Stimulated activated CD4-positive, alpha-beta T cell treated with anti-CD3 and anti-CD28 coated beads, Interleukin-4, amount 100 ng/mL, for 24 hours (primary cell): Measurements from ENCODE around the gene GOLM1.
"Not testable (repeated sequence)": the region's sequence is repeated elsewhere in the genome, so short reads cannot be mapped to it uniquely, and the experiment has no call there.

ENCODE experiments used
- DNase-seq: peaks from one replicate; pipeline ENCODE4 v3.0.0-alpha.2; 2020

The GOLM1 gene, protein sequence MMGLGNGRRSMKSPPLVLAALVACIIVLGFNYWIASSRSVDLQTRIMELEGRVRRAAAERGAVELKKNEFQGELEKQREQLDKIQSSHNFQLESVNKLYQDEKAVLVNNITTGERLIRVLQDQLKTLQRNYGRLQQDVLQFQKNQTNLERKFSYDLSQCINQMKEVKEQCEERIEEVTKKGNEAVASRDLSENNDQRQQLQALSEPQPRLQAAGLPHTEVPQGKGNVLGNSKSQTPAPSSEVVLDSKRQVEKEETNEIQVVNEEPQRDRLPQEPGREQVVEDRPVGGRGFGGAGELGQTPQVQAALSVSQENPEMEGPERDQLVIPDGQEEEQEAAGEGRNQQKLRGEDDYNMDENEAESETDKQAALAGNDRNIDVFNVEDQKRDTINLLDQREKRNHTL

GRCh38 chr9:86098824-86099700 is at the start of gene GOLM1:
TSS of gene GOLM1 (minus strand) at chr9:86099558. CDS start at chr9:86079320, 20,238 bp downstream.
- peak; percentile 11 for DNase-seq

DNA sequence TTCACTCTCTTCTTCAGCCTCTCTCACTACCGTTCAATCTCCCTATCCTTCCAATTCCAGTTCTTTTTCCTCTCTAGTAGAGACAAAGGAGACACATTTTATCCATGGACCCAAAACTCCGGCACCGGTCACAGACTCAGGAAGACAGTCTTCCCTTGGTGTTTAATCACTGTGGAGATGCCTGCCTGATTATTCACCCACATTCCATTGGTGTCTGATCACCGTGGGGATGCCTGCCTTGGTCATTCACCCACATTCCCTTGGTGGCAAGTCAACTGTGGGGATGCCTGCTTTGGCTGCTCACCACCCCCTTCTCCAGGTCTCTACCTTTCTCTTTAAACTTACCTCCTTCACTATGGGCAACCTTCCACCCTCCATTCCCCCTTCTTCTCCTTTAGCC is 47.3 kb upstream of the GOLM1 start:
- DNase-seq = not testable (repeated sequence)

DNA sequence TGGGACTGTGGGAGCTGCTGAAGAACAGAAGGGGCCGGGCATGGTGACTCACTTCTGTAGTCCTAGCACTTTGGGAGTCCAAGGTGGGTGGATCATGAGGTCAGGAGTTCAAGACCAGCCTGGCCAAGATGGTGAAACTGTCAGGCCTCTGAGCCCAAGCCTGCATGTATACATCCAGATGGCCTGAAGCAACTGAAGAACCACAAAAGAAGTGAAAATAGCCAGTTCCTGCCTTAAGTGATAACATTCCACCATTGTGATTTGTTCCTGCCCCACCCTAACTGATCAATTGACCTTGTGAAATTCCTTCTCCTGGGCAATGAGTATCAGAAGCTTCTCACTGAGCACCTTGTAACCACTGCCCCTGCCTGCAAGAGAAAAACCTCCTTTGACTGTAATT is 46.6 kb upstream of the GOLM1 start:
- not testable (repeated sequence) for DNase-seq

GRCh38 chr9:86142973-86143372 is 43.6 kb upstream of the GOLM1 start:
- DNase-seq = no peak

- no peak for DNase-seq
These were observed 42.5 kb upstream of the GOLM1 start for GRCh38 chr9:86141843-86142242.

DNA sequence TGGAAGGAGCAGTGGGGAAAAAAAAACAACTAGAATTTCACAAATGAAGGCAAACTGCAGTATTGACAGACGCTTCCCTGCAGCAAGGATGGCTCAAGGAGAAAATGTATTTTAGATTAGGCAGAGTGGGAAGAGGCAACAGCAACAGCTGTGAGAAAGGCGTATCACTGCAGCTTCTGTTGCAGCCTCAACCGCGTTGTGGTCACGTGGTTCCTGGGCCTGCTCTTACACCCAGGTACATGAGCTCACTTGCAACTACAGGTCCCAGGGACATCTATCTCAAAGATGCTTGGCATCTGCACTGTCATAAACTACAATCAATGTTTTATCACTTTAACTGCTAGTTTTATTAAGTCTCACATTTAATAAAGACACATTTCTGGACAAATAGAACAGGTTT is 36.0 kb upstream of the GOLM1 start:
- no peak for DNase-seq

DNA sequence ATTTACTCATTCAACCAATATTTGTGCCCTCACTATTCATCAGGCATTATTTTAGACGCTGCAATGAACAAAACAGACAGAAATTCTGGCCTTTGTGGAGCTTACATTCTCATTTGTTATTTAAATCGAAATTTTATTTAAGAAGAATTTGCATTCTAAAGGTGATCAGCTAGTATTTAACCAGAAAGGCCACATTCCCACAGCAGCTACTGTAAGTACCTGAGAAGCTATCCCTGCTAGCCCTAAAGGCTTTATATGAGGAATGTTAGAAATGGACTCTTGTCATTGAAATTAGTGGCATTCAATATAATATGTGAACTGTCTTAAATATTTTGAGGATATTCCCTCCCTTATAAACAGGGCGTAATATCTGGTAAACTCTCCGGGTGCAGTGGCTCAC is 35.0 kb upstream of the GOLM1 start:
- no peak for DNase-seq

DNA sequence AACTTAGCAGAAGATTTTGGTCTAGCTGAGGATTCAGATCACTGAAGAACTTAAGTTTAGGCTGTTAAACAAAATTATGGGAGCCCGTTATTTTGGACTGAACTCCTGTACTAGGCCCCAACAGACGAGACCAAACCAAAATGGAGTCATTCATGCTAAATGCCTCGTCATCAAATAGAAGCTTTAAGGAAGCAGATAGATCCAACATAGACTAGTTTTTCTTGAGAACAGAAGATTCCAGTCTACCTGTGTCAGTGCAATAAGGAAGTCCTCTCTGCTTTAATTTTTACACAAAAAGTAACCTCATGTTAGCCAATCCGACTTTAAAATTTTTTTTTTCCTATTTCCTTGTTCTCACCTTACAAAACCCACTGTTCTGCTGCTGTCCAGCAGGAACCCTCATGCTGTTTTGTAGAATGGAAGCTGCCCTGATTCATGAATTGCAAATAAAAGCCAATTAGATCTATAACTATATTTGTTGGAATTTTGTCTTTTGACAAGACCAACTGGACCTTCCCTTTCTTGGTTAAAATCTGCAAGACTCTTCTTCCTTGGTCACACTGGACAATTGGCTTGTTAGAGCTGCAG is 29.0 kb upstream of the GOLM1 start:
- DNase-seq = no peak

- no peak for DNase-seq
These were observed 27.9 kb upstream of the GOLM1 start for GRCh38 chr9:86126998-86127972.

- DNase-seq = no peak
These were observed 23.0 kb upstream of the GOLM1 start for GRCh38 chr9:86122311-86122710.

DNA sequence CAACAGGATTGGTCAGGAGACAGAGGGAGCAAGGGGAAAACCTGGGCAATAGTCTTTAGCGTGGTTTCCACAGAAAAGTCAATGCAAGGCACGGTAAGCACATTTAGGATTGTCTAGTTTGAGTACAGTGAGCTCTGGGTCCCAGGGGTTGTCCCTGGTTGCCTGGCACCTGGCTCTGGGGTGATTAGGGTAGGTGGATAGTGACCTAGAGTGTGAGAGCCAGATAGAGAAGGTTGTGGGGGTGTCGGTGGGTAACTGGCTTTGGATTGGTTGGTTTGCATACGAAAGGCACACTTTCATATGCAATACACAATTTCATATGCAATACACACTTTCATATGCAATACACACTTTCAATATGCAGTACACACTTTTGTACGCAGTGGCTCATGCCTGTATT is 20.1 kb upstream of the GOLM1 start:
- no peak for DNase-seq

- no peak for DNase-seq
These were observed 17.1 kb upstream of the GOLM1 start for GRCh38 chr9:86116425-86116824.

- no peak for DNase-seq
These were observed 16.5 kb upstream of the GOLM1 start for GRCh38 chr9:86115886-86116285.

- DNase-seq = no peak
These were observed 12.7 kb upstream of the GOLM1 start for GRCh38 chr9:86112057-86112456.

- DNase-seq = no peak
These were observed 3.3 kb upstream of the GOLM1 start for GRCh38 chr9:86102626-86103025.

GRCh38 chr9:86099701-86100364 is 475 bp upstream of the GOLM1 start:
- peak; percentile 14 for DNase-seq

GRCh38 chr9:86097510-86098224 is 1.7 kb downstream of the GOLM1 start:
- DNase-seq = no peak

GRCh38 chr9:86096386-86096785 is 3.0 kb downstream of the GOLM1 start:
- no peak for DNase-seq

GRCh38 chr9:86093788-86094555 is 5.4 kb downstream of the GOLM1 start:
- no peak for DNase-seq

GRCh38 chr9:86091477-86091876 is 7.9 kb downstream of the GOLM1 start:
- DNase-seq = no peak
